ENCODE results near the gene AMACR. TPM values are rescaled to one million over a fixed set of nuclear protein-coding genes. Genes with fewer than 3 reads are reported as not detected.

Gene AMACR
- 10.7 and 19.1 TPM in 2 replicates for total RNA-seq (ENCODE audit: low replicate concordance)

- H3K4me3 ChIP-seq (ENCODE audit: low read depth, low read length), result peak within 1 kb of the TSS; percentile 81
- TF ChIP-seq CTCF (IDR thresholded peaks at IDR 0.05; ENCODE audit: insufficient read depth, low read length), result peak; percentile 5
- DNase-seq (ENCODE audit: low read depth), result peak; percentile 89
Observed at GRCh38 chr5:34007621-34008600, at the start of gene AMACR. TSS of gene AMACR (minus strand) at chr5:34008050. CDS start at chr5:34008019, 31 bp downstream.

- no peak overlapping the region for H3K4me3 ChIP-seq (ENCODE audit: low read depth, low read length)
- TF ChIP-seq CTCF (IDR thresholded peaks at IDR 0.05; ENCODE audit: insufficient read depth, low read length), result no peak
- DNase-seq (ENCODE audit: low read depth), result no peak
Observed at GRCh38 chr5:34057569-34057968, 49.7 kb upstream of the AMACR start.

- no peak overlapping the region for H3K4me3 ChIP-seq (ENCODE audit: low read depth, low read length)
- TF ChIP-seq CTCF (IDR thresholded peaks at IDR 0.05; ENCODE audit: insufficient read depth, low read length), result no peak
- DNase-seq (ENCODE audit: low read depth), result no peak
Observed at GRCh38 chr5:34057118-34057517, 49.3 kb upstream of the AMACR start.

GRCh38 chr5:34055667-34056066 is 47.8 kb upstream of the AMACR start:
- TF ChIP-seq CTCF (IDR thresholded peaks at IDR 0.05; ENCODE audit: insufficient read depth, low read length), result no peak
- no peak overlapping the region for H3K4me3 ChIP-seq (ENCODE audit: low read depth, low read length)
- DNase-seq (ENCODE audit: low read depth), result no peak

- TF ChIP-seq CTCF (IDR thresholded peaks at IDR 0.05; ENCODE audit: insufficient read depth, low read length), result no peak
- DNase-seq (ENCODE audit: low read depth), result no peak
- H3K4me3 ChIP-seq (ENCODE audit: low read depth, low read length), result no peak overlapping the region
Observed at GRCh38 chr5:34054400-34054729, 46.5 kb upstream of the AMACR start.

- TF ChIP-seq CTCF (IDR thresholded peaks at IDR 0.05; ENCODE audit: insufficient read depth, low read length), result no peak
- no peak for DNase-seq (ENCODE audit: low read depth)
- no peak overlapping the region for H3K4me3 ChIP-seq (ENCODE audit: low read depth, low read length)
Observed at GRCh38 chr5:34053571-34054399, 45.9 kb upstream of the AMACR start.

All from fibroblast of the aortic adventitia (primary cell).